Activated CD4-positive, alpha-beta T cell treated with anti-CD3 and anti-CD28 coated beads, Interleukin-2, amount 50 U/mL, for 48 hours (primary cell): ENCODE results near the gene KREMEN2.

Experiments
- DNase-seq, 2 experiments: peaks; one replicate each; pipeline ENCODE4 v3.0.0-alpha.2; 2020

The KREMEN2 gene

DNA sequence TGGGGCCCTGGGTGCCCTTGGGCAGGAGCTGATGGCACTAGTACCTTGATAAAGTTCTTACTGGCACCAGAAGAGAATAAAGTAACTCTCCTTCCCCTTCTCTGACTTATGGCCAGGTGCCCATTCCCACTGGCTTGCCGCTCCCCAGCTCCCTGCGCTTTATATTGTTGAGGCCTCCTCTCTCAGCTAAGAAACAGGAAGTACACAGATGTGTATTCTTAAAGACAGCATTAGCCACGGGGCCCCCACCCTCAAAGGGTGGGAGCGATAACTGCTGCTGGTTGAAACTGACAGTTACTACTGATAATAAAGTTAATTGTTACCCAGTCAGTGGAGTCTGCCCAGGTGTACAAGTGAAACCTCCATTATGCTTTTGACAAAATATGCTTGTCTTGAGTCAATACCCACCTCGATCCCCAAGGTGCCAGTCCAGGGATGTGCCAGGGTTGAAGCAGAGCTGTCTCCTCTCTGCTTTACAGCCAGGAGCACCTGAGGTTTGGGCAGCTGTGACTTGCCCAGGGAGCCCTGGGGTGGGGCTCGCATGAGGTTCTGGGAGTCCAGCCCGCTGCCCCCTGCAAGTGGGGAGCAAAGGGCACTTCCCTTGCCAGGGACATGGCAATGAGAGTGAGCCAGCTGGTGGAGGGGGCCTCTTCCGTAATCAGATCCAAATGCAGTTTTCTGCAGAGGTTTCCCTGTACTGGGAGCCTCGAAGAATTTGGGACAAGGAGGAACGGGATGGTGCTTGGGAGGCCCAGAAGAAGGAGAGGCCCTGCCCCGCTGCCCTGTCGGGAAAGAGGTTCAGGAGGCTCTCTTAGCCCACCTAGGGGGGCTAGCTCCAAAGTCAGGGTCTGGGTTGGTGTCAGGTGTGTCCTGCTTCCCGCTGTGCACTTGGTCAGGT lies 43.2 kb downstream of the KREMEN2 start:
- no peak for DNase-seq

DNA sequence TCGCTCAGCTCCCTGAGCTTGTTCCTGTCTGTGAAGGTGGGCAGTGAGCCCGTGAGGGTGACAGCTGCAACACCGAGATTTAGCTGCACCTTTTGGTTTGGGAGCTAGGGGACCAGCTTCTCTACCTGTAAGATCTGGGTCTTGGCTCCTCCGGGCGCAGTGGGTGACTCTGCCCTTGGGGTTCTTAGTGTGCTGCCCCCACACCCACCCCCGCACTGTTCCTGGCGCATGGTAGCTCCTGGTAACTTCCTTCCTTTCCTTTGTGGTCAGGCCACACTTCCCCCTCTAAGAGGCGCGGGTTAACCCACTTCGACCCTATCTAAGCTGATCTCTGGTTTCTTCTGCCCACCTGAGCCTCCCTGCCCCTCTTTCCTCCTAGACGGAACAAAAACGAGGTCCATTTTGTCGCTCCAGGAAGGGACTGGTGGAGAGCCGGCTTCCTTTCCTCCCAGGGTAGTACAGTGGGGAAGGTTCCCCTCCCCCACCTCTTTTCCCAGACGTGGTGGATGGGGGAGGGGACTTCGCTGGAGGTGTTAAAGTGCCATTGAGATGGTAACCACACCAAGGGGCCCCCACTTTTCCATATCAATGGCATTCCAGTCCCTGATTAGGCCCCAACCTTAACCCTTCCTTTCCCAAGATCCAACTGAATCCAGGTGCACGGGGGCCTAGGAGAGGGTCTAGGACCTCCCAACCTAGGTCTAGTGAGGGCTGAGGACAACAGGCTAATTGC lies 44.0 kb downstream of the KREMEN2 start:
- DNase-seq = no peak

DNA sequence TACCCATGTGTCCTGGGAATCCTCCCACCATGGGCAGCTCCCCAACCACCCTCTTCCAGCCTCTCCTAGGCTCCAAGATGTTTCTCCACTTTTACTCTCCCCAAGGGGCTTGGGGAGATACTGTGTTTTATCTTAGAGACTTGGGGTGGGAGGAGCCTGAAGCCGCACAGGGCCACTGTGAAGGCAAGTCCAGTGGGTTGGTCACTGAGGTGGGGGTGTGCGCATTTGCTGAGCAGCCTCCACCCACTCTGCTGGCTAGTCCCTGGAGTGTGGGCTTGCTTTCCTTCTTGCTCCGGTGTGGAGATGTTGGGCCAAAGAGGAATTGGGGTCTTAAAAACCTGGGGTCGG lies 44.6 kb downstream of the KREMEN2 start:
- DNase-seq = no peak

DNA sequence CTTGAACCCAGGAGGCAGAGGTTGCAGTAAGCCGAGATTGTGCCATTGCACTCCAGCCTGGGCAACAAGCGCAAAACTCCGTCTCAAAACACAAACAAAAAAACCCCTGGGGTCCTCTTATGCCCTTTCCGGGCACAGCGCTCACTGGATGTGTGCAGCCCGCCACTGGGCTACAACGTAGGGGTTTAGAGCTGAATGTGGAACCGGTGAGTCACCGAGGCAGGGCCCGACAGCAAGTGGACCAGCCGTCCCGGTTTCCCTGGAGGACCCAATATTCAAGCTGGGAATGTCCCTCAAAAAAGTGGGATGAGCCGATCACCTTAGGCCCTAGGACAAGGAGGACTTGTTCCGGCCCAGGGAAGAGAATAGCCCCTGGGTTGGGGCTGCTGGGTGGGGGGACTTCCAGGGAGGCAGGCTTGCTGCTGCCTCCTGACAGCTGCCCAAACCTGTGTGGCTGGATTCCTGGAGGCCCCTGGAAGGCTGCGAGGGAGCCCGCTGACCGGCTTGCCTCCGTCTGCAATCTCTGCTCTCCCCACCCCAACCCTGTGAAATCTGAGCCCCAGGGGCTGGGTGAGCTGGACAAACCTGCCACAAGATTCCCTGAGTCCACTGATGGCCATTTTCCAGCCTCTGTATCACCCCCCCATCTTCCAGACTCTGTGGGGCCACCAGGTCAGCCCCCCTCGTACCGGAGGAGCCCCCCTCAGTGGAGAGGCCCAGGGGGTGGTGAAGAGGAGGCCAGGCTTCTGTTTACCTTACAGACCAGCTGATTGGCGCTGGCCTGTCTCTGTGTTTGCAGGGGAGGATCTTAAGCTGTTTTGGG lies 45.7 kb downstream of the KREMEN2 start:
- no peak for DNase-seq

DNA sequence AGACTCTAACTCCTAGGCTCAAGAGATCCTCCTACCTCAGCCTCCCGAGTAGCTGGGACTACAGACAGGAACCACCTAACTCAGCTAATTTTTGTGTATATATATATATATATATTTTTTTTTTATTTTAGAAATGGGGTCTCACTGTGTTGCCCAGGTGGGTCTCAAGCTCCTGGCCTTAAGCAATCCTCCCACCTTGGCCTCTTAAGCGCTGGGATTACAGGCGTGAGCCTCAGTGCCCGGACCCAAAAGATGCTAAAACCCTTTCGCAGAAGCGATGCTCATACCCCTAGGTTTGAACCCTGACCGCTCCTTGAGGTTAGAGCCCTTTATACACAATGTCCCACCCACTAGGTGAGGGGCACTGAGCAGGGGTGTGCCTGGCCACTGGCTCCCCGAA lies 46.4 kb downstream of the KREMEN2 start:
- DNase-seq = no peak

DNA sequence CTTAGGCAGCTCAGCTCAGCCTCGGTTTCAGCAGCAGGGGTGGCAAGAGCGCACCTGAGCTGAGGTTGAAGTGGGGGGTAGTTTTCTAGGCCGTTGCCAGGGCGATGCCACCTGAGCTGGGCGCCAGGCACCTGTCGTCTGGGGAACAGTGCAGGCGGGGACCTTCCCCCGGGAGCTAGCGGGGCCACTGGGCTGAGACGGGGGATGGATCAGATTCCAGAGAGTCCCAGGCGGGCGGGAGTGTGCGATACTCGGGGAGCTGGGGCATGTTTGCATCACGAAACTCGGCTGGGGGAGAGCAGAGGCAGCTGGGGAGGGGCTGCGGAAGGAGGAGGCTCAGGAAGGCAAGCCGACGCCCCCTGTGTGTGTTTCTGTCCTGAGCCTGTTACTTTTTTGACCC lies 48.2 kb downstream of the KREMEN2 start:
- DNase-seq = no peak

DNA sequence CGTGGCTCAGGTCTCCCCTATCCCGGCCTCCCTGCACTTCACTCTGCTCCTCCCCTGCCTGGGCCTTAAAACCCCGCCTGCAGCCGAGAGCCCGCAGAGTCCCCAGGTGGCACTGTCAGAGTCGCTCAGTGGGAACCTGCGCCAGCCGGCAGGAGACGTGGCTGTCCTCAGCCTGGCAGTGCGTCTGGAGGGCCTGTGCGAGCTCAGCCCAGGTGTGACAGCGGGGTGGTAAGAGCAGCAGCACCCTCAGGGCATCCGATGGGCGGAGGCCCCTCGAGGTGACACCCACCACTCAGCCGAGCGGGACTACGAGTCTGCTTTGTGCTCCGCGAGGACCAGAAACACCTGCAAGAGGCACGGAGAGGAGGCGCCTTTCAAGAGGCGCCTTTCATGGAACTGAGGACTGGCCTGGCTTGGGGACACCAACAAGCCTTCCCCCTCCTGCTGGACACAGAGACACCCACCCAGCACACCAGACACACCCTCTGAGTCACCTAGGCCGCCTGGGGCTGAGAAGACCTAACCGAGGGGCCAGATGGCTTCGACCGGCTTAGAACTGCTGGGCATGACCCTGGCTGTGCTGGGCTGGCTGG lies 48.8 kb downstream of the KREMEN2 start, which contains the start of gene CLDN9:
CLDN9 (plus strand) TSS at position 96 of the 593 bp plus-strand sequence; CDS start at position 536, 440 bp downstream.
- no peak for DNase-seq

DNA sequence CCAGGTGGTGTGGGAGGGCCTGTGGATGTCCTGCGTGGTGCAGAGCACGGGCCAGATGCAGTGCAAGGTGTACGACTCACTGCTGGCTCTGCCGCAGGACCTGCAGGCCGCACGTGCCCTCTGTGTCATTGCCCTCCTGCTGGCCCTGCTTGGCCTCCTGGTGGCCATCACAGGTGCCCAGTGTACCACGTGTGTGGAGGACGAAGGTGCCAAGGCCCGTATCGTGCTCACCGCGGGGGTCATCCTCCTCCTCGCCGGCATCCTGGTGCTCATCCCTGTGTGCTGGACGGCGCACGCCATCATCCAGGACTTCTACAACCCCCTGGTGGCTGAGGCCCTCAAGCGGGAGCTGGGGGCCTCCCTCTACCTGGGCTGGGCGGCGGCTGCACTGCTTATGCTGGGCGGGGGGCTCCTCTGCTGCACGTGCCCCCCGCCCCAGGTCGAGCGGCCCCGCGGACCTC lies 49.4 kb downstream of the KREMEN2 start:
- DNase-seq = no peak

DNA sequence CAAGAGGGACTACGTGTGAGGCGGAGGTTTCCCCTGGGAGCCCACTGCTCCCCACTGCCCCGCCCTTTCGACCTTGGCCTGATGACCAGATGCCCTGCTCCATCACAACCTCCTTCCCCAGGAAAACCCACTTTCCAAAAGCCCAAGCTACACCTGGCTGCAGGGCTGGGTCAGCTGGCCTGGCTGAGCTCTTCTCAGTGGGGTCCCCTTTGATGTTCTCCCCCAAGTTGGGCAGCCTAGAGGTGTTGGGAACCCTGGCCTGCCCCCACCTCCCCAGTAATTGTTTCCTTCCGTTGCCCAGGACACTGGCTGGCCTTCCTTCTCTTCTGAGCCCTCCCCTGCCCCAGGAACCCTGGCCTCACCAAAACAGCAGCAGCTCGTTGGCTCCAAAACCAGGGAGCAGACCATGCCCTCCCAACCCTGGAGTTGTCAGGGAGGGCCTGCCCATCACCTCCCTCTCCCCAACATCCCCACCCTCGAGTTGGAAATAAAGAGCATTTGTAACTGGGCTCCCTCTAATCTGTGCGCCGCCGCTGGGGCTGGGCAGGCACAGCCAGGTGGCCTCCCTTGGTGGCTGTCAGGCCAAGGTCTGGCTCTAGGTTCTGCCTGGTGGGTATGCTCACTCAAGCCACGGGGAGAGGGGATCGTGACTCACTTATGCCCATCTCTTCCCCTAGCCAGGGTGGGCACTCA lies 50.1 kb downstream of the KREMEN2 start:
- DNase-seq = no peak

DNA sequence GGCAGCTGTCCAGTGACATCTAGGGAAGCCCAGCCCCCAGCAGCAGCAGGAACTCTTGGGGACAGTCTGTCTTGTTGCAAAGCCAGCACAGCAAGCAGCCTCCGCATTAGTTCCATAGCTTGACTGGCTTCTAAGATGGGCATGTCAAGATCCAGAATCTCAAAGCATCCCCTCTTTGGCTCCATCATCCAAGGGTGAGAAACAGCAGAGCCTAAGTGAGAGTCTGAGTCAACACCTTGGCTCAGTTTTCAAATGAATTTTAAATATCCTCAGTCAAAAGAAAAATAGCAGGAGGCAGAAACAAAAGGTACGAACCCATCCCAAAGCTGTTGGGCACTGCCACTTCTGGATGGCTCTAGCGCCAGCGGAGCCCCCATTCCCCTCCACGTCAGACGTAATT lies 50.9 kb downstream of the KREMEN2 start:
- DNase-seq = no peak

DNA sequence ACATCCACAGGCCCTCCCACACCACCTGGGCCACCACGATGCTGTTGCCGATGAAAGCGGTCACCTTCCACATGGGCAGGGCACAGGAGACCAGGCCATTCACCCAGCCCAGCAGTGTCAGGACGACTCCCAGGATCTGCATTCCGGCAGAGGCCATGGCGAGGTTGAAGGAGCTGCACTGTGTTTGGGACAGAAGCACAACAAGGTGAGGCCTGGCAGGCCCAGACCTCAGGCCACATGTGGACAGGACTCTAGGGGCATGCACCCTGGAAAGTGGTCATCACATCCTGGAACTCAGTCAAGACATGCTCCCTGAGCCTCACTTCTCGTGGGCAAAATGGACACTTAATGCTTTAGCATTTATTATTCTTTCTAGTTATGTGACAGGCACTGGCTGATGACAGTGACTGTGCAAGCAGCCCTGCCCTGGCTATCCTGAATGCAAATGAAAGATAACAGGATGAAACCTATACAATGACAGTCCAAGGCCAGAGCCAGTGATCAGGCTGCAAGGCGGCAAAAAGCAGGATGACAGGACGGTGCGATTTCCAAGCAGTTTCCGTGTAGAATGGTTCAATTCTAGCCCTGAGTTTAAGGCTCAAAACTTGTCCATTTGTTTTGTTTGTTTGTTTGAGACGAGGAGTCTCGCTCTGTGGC lies 51.9 kb downstream of the KREMEN2 start:
- DNase-seq = no peak

DNA sequence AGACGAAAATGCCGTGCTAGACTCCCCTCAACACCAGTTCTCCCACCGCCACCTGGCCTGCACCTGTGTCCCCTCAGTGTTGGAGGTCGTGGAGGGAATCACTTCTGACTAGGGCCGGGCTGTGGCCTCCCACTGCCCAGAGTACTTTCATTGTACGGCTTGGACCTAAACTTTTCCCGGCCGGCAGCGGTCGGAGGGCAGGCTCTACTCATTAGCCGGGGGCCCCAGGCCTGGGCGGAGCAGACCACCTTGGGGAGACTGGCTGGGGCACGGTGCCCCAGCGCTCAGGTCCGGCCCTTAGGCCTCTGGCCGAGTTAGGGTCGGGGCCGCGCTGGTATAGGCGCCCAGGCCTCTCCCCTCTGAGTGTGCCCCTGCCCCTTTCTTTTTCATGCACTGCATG lies 53.3 kb downstream of the KREMEN2 start:
- DNase-seq = no peak
